ENCODE data around the gene MCTP2. TPM values are rescaled to one million over a fixed set of nuclear protein-coding genes. Genes with fewer than 3 reads are reported as not detected.

MCTP2 gene
- total RNA-seq, 4 donors from 2014 or later: 35.2 to 84.0 (median 61.2) TPM

DNA sequence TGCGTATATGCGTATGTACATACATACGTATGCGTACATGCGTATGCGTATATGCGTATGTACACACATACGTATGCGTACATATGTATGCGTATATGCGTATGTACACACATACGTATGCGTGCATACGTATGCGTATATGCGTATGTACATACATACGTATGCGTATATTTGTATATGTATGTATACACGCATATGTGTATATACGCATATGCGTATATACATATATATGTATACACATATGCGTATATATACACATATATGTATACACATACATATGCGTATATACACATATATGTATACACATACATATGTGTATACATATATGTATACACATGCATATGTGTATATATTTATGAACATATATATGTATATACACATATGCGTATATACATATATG is 12.1 kb downstream of the MCTP2 start:
- Histone ChIP-seq H3K9me3 (no peaks in the 10 kb centered on the region), H3K4me3 (replicated peaks in 1 of 3) (no peak overlapping the region), H3K36me3 (no peaks in the 10 kb centered on the region), H3K27me3 (no peaks in the 10 kb centered on the region), H3K27ac (no peak overlapping the region), H3K4me1 (peaks cover 16 to 46% of the 10 kb centered on the region in 2 donors)
- TF ChIP-seq, protein P1, sequence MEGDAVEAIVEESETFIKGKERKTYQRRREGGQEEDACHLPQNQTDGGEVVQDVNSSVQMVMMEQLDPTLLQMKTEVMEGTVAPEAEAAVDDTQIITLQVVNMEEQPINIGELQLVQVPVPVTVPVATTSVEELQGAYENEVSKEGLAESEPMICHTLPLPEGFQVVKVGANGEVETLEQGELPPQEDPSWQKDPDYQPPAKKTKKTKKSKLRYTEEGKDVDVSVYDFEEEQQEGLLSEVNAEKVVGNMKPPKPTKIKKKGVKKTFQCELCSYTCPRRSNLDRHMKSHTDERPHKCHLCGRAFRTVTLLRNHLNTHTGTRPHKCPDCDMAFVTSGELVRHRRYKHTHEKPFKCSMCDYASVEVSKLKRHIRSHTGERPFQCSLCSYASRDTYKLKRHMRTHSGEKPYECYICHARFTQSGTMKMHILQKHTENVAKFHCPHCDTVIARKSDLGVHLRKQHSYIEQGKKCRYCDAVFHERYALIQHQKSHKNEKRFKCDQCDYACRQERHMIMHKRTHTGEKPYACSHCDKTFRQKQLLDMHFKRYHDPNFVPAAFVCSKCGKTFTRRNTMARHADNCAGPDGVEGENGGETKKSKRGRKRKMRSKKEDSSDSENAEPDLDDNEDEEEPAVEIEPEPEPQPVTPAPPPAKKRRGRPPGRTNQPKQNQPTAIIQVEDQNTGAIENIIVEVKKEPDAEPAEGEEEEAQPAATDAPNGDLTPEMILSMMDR (IDR thresholded peaks at IDR 0.05): no peak
- no peak for TF ChIP-seq POLR2A (IDR thresholded peaks at IDR 0.05)
- intact Hi-C loops (cut with DNase I): no loop called here
- 96% methylated on average over 24 of the region's 24 CpGs for WGBS, 2 donors
- no peak for DNase-seq

DNA sequence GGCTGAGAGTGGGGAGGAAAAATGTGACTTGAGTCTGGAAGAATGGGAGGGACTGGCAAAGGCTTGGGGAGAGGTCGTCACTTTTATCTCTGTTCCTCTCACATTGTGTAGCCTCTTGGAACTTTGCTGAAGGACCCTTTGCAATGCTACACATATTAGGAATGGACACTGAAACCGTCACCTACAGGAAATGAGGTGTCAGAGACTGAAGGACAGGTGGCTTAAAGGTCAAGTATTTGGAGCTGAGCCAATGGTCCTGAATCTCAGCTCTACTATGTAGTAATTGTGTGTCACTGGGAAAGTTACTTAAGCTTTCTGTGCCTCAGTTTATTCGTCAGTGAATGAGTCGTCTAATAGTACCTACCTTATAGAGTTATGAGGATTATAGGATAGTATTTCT is 14.7 kb downstream of the MCTP2 start:
- Histone ChIP-seq H3K4me3 (replicated peaks in 1 of 3) (no peak overlapping the region), H3K9me3 (no peaks in the 10 kb centered on the region), H3K27ac (no peak overlapping the region), H3K4me1 (peaks cover 6 to 23% of the 10 kb centered on the region in 2 donors), H3K27me3 (no peaks in the 10 kb centered on the region), H3K36me3 (no peaks in the 10 kb centered on the region)
- 72 to 79% methylated on average over 4 of the region's 4 CpGs for WGBS, 2 donors
- TF ChIP-seq, protein P1 (IDR thresholded peaks at IDR 0.05): no peak
- TF ChIP-seq POLR2A (IDR thresholded peaks at IDR 0.05): no peak
- no peak for DNase-seq
- intact Hi-C loops (cut with DNase I): no loop called here

DNA sequence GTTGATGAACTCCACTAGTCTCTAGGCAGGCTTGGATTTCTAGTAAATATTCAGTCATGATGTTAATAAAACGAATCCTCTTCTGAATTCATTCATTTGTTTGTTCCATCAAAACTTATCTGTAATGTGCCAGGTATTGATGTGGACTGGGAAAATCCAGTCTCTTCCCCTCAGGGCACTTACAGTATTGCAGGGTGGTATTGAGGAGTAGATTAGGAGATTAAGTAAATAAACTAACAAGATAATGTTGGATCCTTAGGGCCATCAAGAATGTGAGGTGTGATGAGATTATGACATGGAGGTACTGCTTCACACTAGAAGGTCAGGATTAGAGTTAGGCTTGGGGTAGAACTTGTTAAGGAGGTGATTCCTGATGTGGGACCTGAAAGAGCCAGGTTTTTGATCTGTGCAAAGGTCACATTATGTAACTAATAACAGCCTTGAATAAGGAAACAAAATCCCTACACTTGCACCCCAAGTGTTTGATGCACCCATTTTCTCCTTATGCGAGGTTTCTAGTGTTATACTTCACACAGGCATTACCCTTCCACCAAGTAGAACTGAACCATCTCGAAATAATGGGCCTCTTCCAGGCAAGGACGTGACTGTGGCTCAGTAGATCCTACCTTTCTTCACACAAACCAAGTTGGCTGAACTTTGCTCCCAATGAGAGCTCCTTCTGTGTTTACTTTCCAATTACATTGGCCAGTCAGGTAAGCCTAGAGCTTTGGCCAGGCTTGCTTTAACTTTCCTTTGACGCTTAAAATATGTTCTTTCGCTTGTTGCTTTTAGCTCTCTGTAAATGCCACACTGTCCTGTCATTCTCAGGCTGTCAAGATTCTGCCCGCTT is 16.7 kb downstream of the MCTP2 start:
- no peak for DNase-seq
- Histone ChIP-seq H3K27me3 (no peaks in the 10 kb centered on the region), H3K4me1 (peaks cover 0 to 8% of the 10 kb centered on the region in 2 donors), H3K27ac (no peak overlapping the region), H3K9me3 (no peaks in the 10 kb centered on the region), H3K36me3 (no peaks in the 10 kb centered on the region), H3K4me3 (replicated peaks in 1 of 3) (no peak overlapping the region)
- WGBS, 2 donors: 82 to 83% methylated on average over 7 of the region's 7 CpGs
- intact Hi-C loops (cut with DNase I): no loop called here
- no peak for TF ChIP-seq POLR2A (IDR thresholded peaks at IDR 0.05)
- TF ChIP-seq, protein P1 (IDR thresholded peaks at IDR 0.05): no peak

DNA sequence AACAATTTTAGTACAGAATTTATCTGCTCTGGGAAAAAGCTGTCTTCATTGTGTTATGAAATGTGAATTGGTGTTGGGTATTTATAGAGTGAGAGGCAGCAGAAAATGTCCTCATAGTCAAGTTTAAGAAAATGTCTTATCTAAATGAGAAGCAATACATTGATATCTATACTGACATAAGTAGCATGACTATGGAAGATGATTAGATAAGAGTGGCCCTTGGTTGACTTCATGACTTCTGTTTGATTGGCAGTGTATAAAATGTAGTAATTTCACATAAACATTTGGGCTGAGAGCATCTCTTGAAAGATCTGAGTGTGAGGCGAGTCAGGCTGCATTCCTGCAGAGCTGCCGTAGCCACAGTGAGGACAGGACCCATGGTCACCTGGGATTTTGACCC is 19.4 kb downstream of the MCTP2 start:
- no peaks in the 10 kb centered on the region for H3K9me3 ChIP-seq
- no peak for DNase-seq
- 85 to 94% methylated on average over 2 of the region's 2 CpGs for WGBS, 2 donors
- H3K27ac ChIP-seq: no peak overlapping the region
- no peak for TF ChIP-seq POLR2A (IDR thresholded peaks at IDR 0.05)
- TF ChIP-seq, protein P1 (IDR thresholded peaks at IDR 0.05): no peak
- no peaks in the 10 kb centered on the region for H3K36me3 ChIP-seq
- no peaks in the 10 kb centered on the region for H3K27me3 ChIP-seq
- intact Hi-C loops (cut with DNase I): no loop called here
- no peak overlapping the region for H3K4me3 ChIP-seq (replicated peaks in 1 of 3)
- H3K4me1 ChIP-seq: peaks cover 0 to 5% of the 10 kb centered on the region in 2 donors

DNA sequence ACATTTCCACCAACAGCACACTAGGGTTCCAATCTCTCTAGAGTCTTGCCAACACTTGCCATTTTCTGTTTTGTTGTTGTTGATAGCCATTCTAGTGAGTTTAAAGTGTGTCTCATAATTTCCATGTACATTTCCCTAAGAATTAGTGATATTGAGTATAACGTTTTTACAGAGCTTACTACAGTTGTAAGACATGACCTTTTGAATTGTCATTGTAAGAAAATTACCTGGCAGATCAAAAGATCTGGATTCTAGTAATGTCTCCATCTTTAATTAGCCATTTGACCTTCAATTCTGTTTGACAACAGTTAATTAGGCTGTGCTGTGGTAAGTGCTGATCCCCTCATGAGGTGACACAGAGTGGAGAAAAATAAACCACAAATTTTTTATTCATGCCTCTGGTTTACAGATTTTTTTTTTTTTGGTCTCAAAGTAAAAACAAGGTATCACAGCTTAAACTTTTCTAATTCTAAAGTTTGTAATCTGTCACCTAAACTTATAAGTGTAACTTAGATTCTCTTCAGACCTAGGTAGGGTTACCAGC is 20.9 kb downstream of the MCTP2 start:
- H3K9me3 ChIP-seq: no peaks in the 10 kb centered on the region
- no peaks in the 10 kb centered on the region for H3K36me3 ChIP-seq
- H3K27me3 ChIP-seq: no peaks in the 10 kb centered on the region
- H3K4me3 ChIP-seq (replicated peaks in 1 of 3): no peak overlapping the region
- no peak for DNase-seq
- H3K4me1 ChIP-seq: no peaks in the 10 kb centered on the region
- no peak overlapping the region for H3K27ac ChIP-seq
- 82 to 89% methylated on average over 1 of the region's 1 CpG for WGBS, 2 donors
- no peak for TF ChIP-seq POLR2A (IDR thresholded peaks at IDR 0.05)
- TF ChIP-seq, protein P1 (IDR thresholded peaks at IDR 0.05): no peak
- intact Hi-C loops (cut with DNase I): no loop called here
